HEK293T (cell line): Measurements from ENCODE around the gene BNIP1.

Experiments used
- BHLHE40 ChIP-seq: fragments of 450-650 bp; IDR thresholded peaks from 2 replicates; pipeline ENCODE4 v1.6.1; 2016; ENCODE audit warnings: mild to moderate bottlenecking, moderate library complexity, borderline replicate concordance
- SUZ12 ChIP-seq: fragments of 450-650 bp; IDR thresholded peaks from 2 replicates; pipeline ENCODE4 v1.6.1; 2016; ENCODE audit warnings: mild to moderate bottlenecking
- ZNF384 ChIP-seq: fragments of 450-650 bp; IDR thresholded peaks from 2 replicates; pipeline ENCODE4 v1.6.1; 2016

DNA sequence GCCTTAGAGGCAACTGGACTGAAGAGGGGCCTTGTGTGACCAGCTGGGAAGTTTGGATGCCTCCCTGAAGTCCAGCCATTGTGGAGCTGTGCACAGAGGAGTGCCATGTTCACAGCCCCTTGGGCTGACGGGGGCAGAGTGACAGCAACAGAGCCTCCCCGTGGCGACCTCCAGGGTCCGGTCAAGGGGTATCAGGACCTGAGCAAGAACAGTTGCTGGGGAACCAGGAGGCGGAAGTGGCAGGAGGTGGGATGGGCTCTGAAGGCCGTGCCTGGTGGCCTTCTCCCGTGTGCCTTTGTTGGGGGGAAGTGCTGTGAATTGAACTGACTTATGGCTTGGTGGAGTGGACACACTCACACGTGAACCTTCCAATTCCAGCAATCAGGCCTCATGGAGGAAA lies 14.0 kb downstream of the BNIP1 start:
- TF ChIP-seq ZNF384 (no peak), SUZ12 (no peak), BHLHE40 (no peak)
